SK-N-SH (cell line): ENCODE data around the gene ZP1. TPM values are rescaled to one million over a fixed set of nuclear protein-coding genes. Genes with fewer than 3 reads are reported as not detected.

Experiments
- CTCF ChIA-PET: fragments of 300-600, 350-600 bp; formaldehyde crosslinking; extraction: SDS; loops from one replicate; lab custom pipeline; 2021; lab: Yijun Ruan, JAX
- POLR2A ChIA-PET: fragments of 350-600 bp; sonication (Branson Sonifier 250); formaldehyde crosslinking; extraction: SDS; loops from one replicate; lab custom pipeline; 2020; ENCODE audit warnings: antibody characterized with exemption, inconsistent platforms; lab: Yijun Ruan, JAX
- DNase-seq: peaks from one replicate; pipeline ENCODE4 v3.0.0; 2012
- H2AFZ ChIP-seq: fragments of 200-600 bp; sonication (generic); 2 replicates; pipeline ENCODE4 v1.8.1; 2016; ENCODE audit warnings: antibody characterized with exemption, mild to moderate bottlenecking, low read depth
- H3F3A ChIP-seq: fragments of 200-600 bp; sonication (generic); replicated peaks from 2 replicates; pipeline ENCODE3; 2016; ENCODE audit warnings: antibody characterized with exemption, mild to moderate bottlenecking; ENCODE audit not compliant: insufficient read depth
- H3K27ac ChIP-seq, 2 experiments: fragments of 200-500 bp in 1 of 2; fragments of 200-600 bp in 1 of 2; sonication (Bioruptor generic) in 1 of 2; sonication (generic), shearing (Covaris generic) in 1 of 2; 2 replicates each; pipeline versions ENCODE4 v1.5.1 to v1.6.1; 2014 to 2016; ENCODE audit warnings: low read depth in 2 of 2, inconsistent platforms in 1 of 2, low read length in 1 of 2, mild to moderate bottlenecking in 1 of 2, mixed read lengths in 1 of 2
- H3K27me3 ChIP-seq: fragments of 200-600 bp; sonication (generic), shearing (Covaris generic); 2 replicates; pipeline ENCODE4 v1.6.1; 2016; ENCODE audit warnings: mixed run types; ENCODE audit not compliant: insufficient read depth
- H3K36me3 ChIP-seq, 2 experiments: fragments of 200-500 bp in 1 of 2; fragments of 200-600 bp in 1 of 2; sonication (Bioruptor generic) in 1 of 2; sonication (generic) in 1 of 2; replicated peaks in 1 of 2; 2 replicates each; pipeline versions ENCODE3 to v1.5.1; 2014 to 2016; ENCODE audit warnings: low read length in 1 of 2, mild to moderate bottlenecking in 1 of 2; ENCODE audit not compliant: insufficient read depth in 2 of 2, control insufficient read depth in 1 of 2
- H3K4me1 ChIP-seq, 2 experiments: fragments of 200-500 bp in 1 of 2; fragments of 200-600 bp in 1 of 2; sonication (Bioruptor generic) in 1 of 2; sonication (generic), shearing (Covaris generic) in 1 of 2; 2 replicates each; pipeline versions ENCODE4 v1.5.1 to v1.6.1; 2014 to 2016; ENCODE audit warnings: low read depth in 1 of 2, low read length in 1 of 2, mixed run types in 1 of 2; ENCODE audit not compliant: insufficient read depth in 2 of 2, control insufficient read depth in 1 of 2
- H3K4me2 ChIP-seq: fragments of 200-600 bp; sonication (generic), shearing (Covaris generic); 2 replicates; pipeline ENCODE4 v1.6.1; 2017; ENCODE audit warnings: mixed run types
- H3K4me3 ChIP-seq, 2 experiments: fragments of 200-500 bp in 1 of 2; fragments of 200-600 bp in 1 of 2; sonication (Bioruptor generic) in 1 of 2; sonication (generic), shearing (Covaris generic) in 1 of 2; 2 replicates each; pipeline versions ENCODE4 v1.5.1 to v1.8.1; 2014 to 2016; ENCODE audit warnings: low read depth in 2 of 2, inconsistent platforms in 1 of 2, low read length in 1 of 2, mild to moderate bottlenecking in 1 of 2, mixed read lengths in 1 of 2, moderate library complexity in 1 of 2
- H3K79me2 ChIP-seq: fragments of 200-600 bp; sonication (generic); 2 replicates; pipeline ENCODE4 v1.8.1; 2017; ENCODE audit warnings: mild to moderate bottlenecking; ENCODE audit not compliant: insufficient read depth
- H3K9ac ChIP-seq: fragments of 200-600 bp; sonication (generic); 2 replicates; pipeline ENCODE4 v1.6.1; 2017; ENCODE audit warnings: mixed run types
- H3K9me2 ChIP-seq: fragments of 200-600 bp; sonication (generic); 2 replicates; pipeline ENCODE4 v1.6.1; 2017; ENCODE audit warnings: mixed run types
- H3K9me3 ChIP-seq: fragments of 200-600 bp; sonication (generic); 2 replicates; pipeline ENCODE4 v1.6.1; 2017; ENCODE audit warnings: mixed run types, mild to moderate bottlenecking, moderate library complexity
- H4K20me1 ChIP-seq: fragments of 200-600 bp; sonication (generic); 2 replicates; pipeline ENCODE4 v1.6.1; 2017; ENCODE audit warnings: mild to moderate bottlenecking, mixed run types; ENCODE audit not compliant: insufficient read depth
- FOXJ3 ChIP-seq: sonication (generic); formaldehyde crosslinking; IDR thresholded peaks from 2 replicates; pipeline ENCODE4 v1.5.1; 2020; ENCODE audit warnings: mild to moderate bottlenecking, missing genetic modification reagents
- FOXM1 ChIP-seq: IDR thresholded peaks from 2 replicates; pipeline ENCODE4 v1.4.0; 2012; ENCODE audit warnings: low read depth, mild to moderate bottlenecking
- GATA2 ChIP-seq: sonication (generic); formaldehyde crosslinking; IDR thresholded peaks from 2 replicates; pipeline ENCODE4 v1.5.0; 2020; ENCODE audit warnings: mild to moderate bottlenecking, missing genetic modification reagents
- JUND ChIP-seq: IDR thresholded peaks from 2 replicates; pipeline ENCODE4 v1.4.0; 2012
- MEF2A ChIP-seq: IDR thresholded peaks from 2 replicates; pipeline ENCODE4 v1.4.0; 2012; ENCODE audit warnings: low read depth, borderline replicate concordance
- MXI1 ChIP-seq: IDR thresholded peaks from 2 replicates; pipeline ENCODE4 v1.6.1; 2012; ENCODE audit warnings: mild to moderate bottlenecking, low read depth, low read length, improper control_type of control experiment
- PBX3 ChIP-seq: IDR thresholded peaks from 2 replicates; pipeline ENCODE4; 2012
- POLR2AphosphoS5 ChIP-seq: IDR thresholded peaks from 2 replicates; pipeline ENCODE4 v1.6.1; 2012; ENCODE audit warnings: low read depth, low read length
- RAD21 ChIP-seq: IDR thresholded peaks from 2 replicates; pipeline ENCODE4 v1.6.1; 2012; ENCODE audit warnings: mild to moderate bottlenecking, low read length
- RCOR1 ChIP-seq: fragments of 150-350 bp; IDR thresholded peaks from 2 replicates; pipeline ENCODE4 v1.6.1; 2017; ENCODE audit warnings: antibody characterized with exemption, low read length
- WGBS: methylation state at CpG from one replicate; pipeline ENCODE4 v1.1.6; 2017; ENCODE audit warnings: low lambda C conversion rate; 5-methylcytosine and 5-hydroxymethylcytosine counted together
- polyA plus RNA-seq, 3 experiments: library from polyadenylated mRNA; depleted of rRNA; stranded (reverse); fragments of >200 nt; gene quantifications; 2 replicates each; pipeline ENCODE4 v1.2.3, GENCODE V29; 2012
- TF ChIP-seq, protein P1 (sequence below): IDR thresholded peaks from 2 replicates; pipeline ENCODE4 v1.6.1; 2012; ENCODE audit warnings: mild to moderate bottlenecking, low read depth, low read length, moderate library complexity
- TF ChIP-seq, protein P2 (sequence below): fragments of 150-350 bp; IDR thresholded peaks from 2 replicates; pipeline ENCODE4 v1.6.1; 2016; ENCODE audit warnings: mild to moderate bottlenecking, low read depth, low read length
- TF ChIP-seq, protein P3 (sequence below): fragments of 150-350 bp; IDR thresholded peaks from 2 replicates; pipeline ENCODE4 v1.6.1; 2017; ENCODE audit warnings: antibody characterized with exemption, low read length, low read depth, borderline replicate concordance

ZP1 gene
- polyA plus RNA-seq, 1 of the 3 experiments (the other 2 are of a cell fraction) = not detected

DNA sequence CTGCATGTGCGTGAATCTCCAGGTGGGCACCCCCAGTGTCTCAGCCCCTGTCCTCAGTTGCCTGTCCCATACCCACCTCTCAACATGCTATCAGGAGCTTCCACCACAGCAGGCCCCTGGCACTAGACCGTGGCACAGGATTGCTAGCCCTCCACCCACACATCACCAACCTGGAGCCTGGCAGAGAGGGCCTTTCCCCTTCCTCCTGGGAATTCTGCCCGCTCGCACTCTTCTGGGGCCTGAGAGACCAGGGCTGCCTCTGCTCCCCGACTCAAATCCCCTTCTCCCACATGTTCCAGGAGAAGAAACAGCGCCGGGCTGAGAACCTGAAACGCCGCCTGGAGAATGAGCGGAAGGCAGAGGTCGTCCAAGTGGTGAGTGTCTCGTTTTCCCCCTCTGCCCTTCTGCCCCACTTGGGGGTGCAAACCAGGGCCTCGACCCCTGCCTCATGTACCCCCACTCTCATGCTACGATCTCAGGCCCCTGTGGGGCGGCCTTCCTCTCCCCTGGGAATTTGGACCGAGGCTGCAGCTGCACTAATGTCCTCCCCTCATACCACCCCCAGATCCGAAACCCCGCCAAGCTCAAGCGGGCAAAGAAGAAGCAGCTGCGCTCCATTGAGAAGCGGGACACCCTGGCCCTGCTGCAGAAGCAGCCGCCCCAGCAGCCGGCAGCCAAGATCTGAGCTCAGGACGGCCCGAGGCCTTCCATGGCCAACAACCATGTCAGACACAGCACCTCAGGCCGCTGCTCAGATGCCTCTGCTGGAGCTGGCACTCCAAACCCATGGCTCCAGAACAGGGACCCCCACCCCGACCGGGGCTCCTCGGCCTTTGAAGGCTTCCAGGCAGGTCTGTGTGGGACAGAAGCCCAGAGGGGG, 17.5 kb upstream of the ZP1 start:
- Histone ChIP-seq H3K4me3 (no peak overlapping the region), H3K9me3 (no peaks in the 10 kb centered on the region), H3K36me3 (peaks cover 0 to 41% of the 10 kb centered on the region in 2 experiments), H3K79me2 (peaks cover 14% of the 10 kb centered on the region; the same call in 1 of the 2 replicates), H3K9ac (no peak overlapping the region), H3K27ac (no peak overlapping the region), H3K27me3 (no peaks in the 10 kb centered on the region), H3K4me1 (peaks cover 0 to 8% of the 10 kb centered on the region in 2 experiments; a peak in 2 of 4 replicates), H2AFZ (no peak overlapping the region), H3K9me2 (no peaks in the 10 kb centered on the region), H4K20me1 (no peaks in the 10 kb centered on the region; the same call in 1 of the 2 replicates), H3F3A (no peaks in the 10 kb centered on the region), H3K4me2 (no peak overlapping the region)
- ChIA-PET CTCF (interaction anchor here (0.8 to 2.4 kb wide), 4 partner anchors 10 to 50 kb away, joined by 3 to 11 read pairs (median 6); no protein-coding TSS in a partner anchor), POLR2A (no interaction called here)
- 87% methylated on average over 14 of the region's 29 CpGs for WGBS
- DNase-seq = no peak
- TF ChIP-seq FOXM1 = no peak
- no peak for TF ChIP-seq MEF2A
- no peak for TF ChIP-seq JUND
- no peak for TF ChIP-seq GATA2 (CRISPR knock-in tag)
- no peak for TF ChIP-seq POLR2AphosphoS5
- TF ChIP-seq RAD21 = no peak
- no peak for TF ChIP-seq PBX3
- TF ChIP-seq, protein P1, sequence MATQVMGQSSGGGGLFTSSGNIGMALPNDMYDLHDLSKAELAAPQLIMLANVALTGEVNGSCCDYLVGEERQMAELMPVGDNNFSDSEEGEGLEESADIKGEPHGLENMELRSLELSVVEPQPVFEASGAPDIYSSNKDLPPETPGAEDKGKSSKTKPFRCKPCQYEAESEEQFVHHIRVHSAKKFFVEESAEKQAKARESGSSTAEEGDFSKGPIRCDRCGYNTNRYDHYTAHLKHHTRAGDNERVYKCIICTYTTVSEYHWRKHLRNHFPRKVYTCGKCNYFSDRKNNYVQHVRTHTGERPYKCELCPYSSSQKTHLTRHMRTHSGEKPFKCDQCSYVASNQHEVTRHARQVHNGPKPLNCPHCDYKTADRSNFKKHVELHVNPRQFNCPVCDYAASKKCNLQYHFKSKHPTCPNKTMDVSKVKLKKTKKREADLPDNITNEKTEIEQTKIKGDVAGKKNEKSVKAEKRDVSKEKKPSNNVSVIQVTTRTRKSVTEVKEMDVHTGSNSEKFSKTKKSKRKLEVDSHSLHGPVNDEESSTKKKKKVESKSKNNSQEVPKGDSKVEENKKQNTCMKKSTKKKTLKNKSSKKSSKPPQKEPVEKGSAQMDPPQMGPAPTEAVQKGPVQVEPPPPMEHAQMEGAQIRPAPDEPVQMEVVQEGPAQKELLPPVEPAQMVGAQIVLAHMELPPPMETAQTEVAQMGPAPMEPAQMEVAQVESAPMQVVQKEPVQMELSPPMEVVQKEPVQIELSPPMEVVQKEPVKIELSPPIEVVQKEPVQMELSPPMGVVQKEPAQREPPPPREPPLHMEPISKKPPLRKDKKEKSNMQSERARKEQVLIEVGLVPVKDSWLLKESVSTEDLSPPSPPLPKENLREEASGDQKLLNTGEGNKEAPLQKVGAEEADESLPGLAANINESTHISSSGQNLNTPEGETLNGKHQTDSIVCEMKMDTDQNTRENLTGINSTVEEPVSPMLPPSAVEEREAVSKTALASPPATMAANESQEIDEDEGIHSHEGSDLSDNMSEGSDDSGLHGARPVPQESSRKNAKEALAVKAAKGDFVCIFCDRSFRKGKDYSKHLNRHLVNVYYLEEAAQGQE = no peak

DNA sequence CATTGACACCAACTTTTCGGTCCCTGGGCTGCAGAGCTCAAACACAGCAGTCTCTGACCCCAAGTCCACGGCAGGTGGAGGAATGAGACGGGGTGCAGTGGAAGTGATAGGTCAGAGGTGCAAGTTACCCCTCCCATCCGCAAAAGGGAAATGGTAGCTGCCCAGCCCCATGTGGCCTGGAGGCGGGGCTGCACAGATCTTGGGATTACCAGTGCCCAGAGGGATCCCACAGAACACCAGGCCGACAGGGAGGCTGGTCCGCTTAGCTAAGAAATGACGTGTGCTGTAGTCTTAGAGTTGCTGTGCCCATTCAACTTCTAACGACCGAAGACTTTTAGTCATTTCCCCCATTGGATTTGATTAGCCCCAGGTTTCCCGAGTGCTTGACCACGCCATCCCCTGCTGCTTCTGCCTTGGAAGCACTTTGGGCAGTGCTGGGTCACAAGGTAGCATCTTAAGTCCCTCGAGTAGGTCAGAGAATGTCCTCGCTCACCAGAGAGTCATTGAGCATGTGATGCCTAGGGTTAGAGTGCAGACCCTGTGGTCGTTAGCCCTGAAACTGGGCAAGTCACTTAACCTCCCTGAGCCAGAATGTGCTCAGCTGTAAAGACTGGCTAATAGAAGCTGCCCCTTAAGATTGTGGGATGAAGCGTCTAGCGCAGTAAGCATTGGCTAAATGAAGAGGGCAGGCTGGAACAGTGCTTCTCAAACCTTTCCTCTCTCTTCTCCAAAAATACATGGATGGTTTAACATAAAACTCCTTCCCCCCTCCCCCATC, 15.8 kb upstream of the ZP1 start:
- no peak overlapping the region for H3K9ac ChIP-seq
- H4K20me1 ChIP-seq = no peaks in the 10 kb centered on the region
- no peaks in the 10 kb centered on the region for H3K9me2 ChIP-seq
- no peak overlapping the region for H3K27ac ChIP-seq
- POLR2A ChIA-PET = interaction anchor here (0.6 kb wide), 1 partner anchor 1291 kb away, joined by 3 read pairs; no protein-coding TSS in a partner anchor
- peaks cover 0 to 37% of the 10 kb centered on the region in 2 experiments for H3K36me3 ChIP-seq
- no peaks in the 10 kb centered on the region for H3K27me3 ChIP-seq
- WGBS = 93% methylated on average over 17 of the region's 17 CpGs
- no peaks in the 10 kb centered on the region for H3F3A ChIP-seq
- H3K4me3 ChIP-seq = no peak overlapping the region
- no peaks in the 10 kb centered on the region for H3K4me1 ChIP-seq
- peaks cover 2% of the 10 kb centered on the region; the same call in 1 of the 2 replicates for H3K79me2 ChIP-seq
- no peak overlapping the region for H3K4me2 ChIP-seq
- H3K9me3 ChIP-seq = no peaks in the 10 kb centered on the region
- no peak for DNase-seq
- CTCF ChIA-PET = interaction anchor here (1.1 to 2.4 kb wide), 4 partner anchors 20 to 48 kb away, joined by 3 to 11 read pairs (median 6); no protein-coding TSS in a partner anchor
- no peak overlapping the region for H2AFZ ChIP-seq
- TF ChIP-seq MEF2A (no peak), POLR2AphosphoS5 (no peak), MXI1 (no peak), FOXJ3 (CRISPR knock-in tag) (no peak), GATA2 (CRISPR knock-in tag) (no peak), RCOR1 (no peak), PBX3 (no peak)
- TF ChIP-seq, protein P2, sequence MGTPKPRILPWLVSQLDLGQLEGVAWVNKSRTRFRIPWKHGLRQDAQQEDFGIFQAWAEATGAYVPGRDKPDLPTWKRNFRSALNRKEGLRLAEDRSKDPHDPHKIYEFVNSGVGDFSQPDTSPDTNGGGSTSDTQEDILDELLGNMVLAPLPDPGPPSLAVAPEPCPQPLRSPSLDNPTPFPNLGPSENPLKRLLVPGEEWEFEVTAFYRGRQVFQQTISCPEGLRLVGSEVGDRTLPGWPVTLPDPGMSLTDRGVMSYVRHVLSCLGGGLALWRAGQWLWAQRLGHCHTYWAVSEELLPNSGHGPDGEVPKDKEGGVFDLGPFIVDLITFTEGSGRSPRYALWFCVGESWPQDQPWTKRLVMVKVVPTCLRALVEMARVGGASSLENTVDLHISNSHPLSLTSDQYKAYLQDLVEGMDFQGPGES = no peak
- TF ChIP-seq, protein P3, sequence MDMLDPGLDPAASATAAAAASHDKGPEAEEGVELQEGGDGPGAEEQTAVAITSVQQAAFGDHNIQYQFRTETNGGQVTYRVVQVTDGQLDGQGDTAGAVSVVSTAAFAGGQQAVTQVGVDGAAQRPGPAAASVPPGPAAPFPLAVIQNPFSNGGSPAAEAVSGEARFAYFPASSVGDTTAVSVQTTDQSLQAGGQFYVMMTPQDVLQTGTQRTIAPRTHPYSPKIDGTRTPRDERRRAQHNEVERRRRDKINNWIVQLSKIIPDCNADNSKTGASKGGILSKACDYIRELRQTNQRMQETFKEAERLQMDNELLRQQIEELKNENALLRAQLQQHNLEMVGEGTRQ = no peak
